Spleen (tissue), 11 donors: ENCODE data around the gene TCL1B. TPM values are rescaled to one million over a fixed set of nuclear protein-coding genes. Genes with fewer than 3 reads are reported as not detected.

Source experiments
- DNase-seq: peaks from one replicate; pipeline ENCODE4 v3.0.0-alpha.2; 2020
- H3K27ac ChIP-seq, 8 donors: fragments of 200-600 bp; sonication (generic) in 7 of 8; 1 replicate in 4 of 8; 2 replicates in 4 of 8; pipeline versions ENCODE4 v1.5.0 to v1.8.0; 2016 to 2021; ENCODE audit warnings: inconsistent platforms in 4 of 8, mild to moderate bottlenecking in 4 of 8, moderate library complexity in 1 of 8
- H3K27me3 ChIP-seq, 7 donors: fragments of 200-600 bp; sonication (generic) in 6 of 7; replicated peaks in 1 of 7; 1 replicate in 4 of 7; 2 replicates in 3 of 7; pipeline versions ENCODE4 v1.5.0 to v1.8.0; 2016 to 2021; ENCODE audit warnings: inconsistent platforms in 3 of 7, mild to moderate bottlenecking in 1 of 7
- H3K36me3 ChIP-seq, 6 donors: fragments of 200-600 bp; sonication (generic) in 5 of 6; 1 replicate in 4 of 6; 2 replicates in 2 of 6; pipeline versions ENCODE4 v1.5.0 to v1.8.0; 2016 to 2021; ENCODE audit warnings: inconsistent platforms in 2 of 6
- H3K4me1 ChIP-seq, 6 donors: fragments of 200-600 bp; sonication (generic) in 5 of 6; 1 replicate in 3 of 6; 2 replicates in 3 of 6; pipeline versions ENCODE4 v1.5.0 to v1.8.0; 2016 to 2021; ENCODE audit warnings: inconsistent platforms in 3 of 6
- H3K4me3 ChIP-seq, 8 donors: fragments of 200-600 bp; sonication (generic) in 7 of 8; 1 replicate in 4 of 8; 2 replicates in 4 of 8; pipeline versions ENCODE4 v1.5.0 to v1.8.0; 2016 to 2021; ENCODE audit warnings: inconsistent platforms in 4 of 8, mild to moderate bottlenecking in 4 of 8, moderate library complexity in 2 of 8
- H3K9me3 ChIP-seq, 8 donors: fragments of 200-600 bp; sonication (generic) in 7 of 8; 1 replicate in 4 of 8; 2 replicates in 4 of 8; pipeline versions ENCODE4 v1.5.0 to v1.8.0; 2016 to 2021; ENCODE audit warnings: inconsistent platforms in 4 of 8
- CTCF ChIP-seq, 11 experiments: fragments of 200-600 bp in 7 of 11; fragments of 450-650 bp in 4 of 11; sonication (generic) in 4 of 11; IDR thresholded peaks in 8 of 11; conservative IDR thresholded peaks in 3 of 11; 1 replicate in 7 of 11; 2 replicates in 4 of 11; pipeline versions ENCODE4 v1.4.0 to v1.8.0; 2016 to 2021; ENCODE audit warnings: antibody characterized with exemption in 11 of 11, inconsistent platforms in 4 of 11, mild to moderate bottlenecking in 1 of 11
- POLR2A ChIP-seq, 3 donors: fragments of 450-650 bp; IDR thresholded peaks; one replicate each; pipeline ENCODE4 v1.5.1; 2017; ENCODE audit warnings: antibody characterized with exemption in 3 of 3, mild to moderate bottlenecking in 1 of 3
- POLR2AphosphoS5 ChIP-seq, 3 donors: sonication (generic); formaldehyde crosslinking; IDR thresholded peaks; one replicate each; pipeline ENCODE4 v1.5.1; 2017; ENCODE audit warnings: antibody characterized with exemption in 3 of 3
- WGBS, 5 donors: extraction: QIAGEN DNeasy Blood & Tissue Kit in 3 of 5; methylation state at CpG; one replicate each; pipeline versions ENCODE4 v1.1.5 to v1.1.7; 2013 to 2018; 5-methylcytosine and 5-hydroxymethylcytosine counted together
- intact Hi-C: fragments of 100-400 bp; cut with DNase I; formaldehyde crosslinking; loops from one replicate; pipeline ENCODE4 v1.15.0; 2023; ENCODE audit warnings: low total_unique reads
- polyA plus RNA-seq, 3 donors: library from polyadenylated mRNA; stranded (reverse); fragments of 200-250 nt; gene quantifications; one replicate each; pipeline ENCODE4 v1.2.1, GENCODE V29; 2013
- total RNA-seq, 7 donors: library from RNA; depleted of rRNA in 3 of 7; stranded (reverse); fragments of >200 nt in 3 of 7; fragmentation: NEBNext Ultra II Directional in 4 of 7; extraction: Animal tissue kit (Norgen Biotek cat#: 25700) in 4 of 7; gene quantifications; one replicate each; pipeline versions ENCODE4 v1.1.0 to v1.2.1, GENCODE V29; 2016 to 2021
- donor health status: healthy with polysubstance abuse.
- donor health status: DM: no; HTN: no; CAD: no; lungs with moderate emphysema.
- donor health status: DM: no; HTN: no; CAD: no.
- donor health status: Bipolar disorder and iron deficiency.
- donor health status: healthy.
- donor health status: DM: no; HTN: no; CAD: no.
- donor health status: DM: yes; HTN: yes; CAD: no.

The TCL1B gene
- total and polyA plus RNA-seq, 10 donors, result 0.22 to 3.8 (median 0.97) TPM; not detected in 1

- peaks cover 0 to 58% (median 4%) of the 10 kb centered on the region in 7 donors for H3K27me3 ChIP-seq
- DNase-seq, result no peak
- peaks cover 0 to 48% (median 2%) of the 10 kb centered on the region in 6 donors for H3K4me1 ChIP-seq
- peak overlapping the region in 1 of 8 donors; percentile 47 for H3K27ac ChIP-seq
- WGBS, 5 donors, result 85 to 97% (median 91%) methylated on average over 4 of the region's 4 CpGs
- H3K9me3 ChIP-seq, result no peaks in the 10 kb centered on the region
- intact Hi-C loops, result no loop called here
- TF ChIP-seq POLR2A (IDR thresholded peaks at IDR 0.05), result no peak
- no peak overlapping the region for H3K4me3 ChIP-seq
- no peaks in the 10 kb centered on the region for H3K36me3 ChIP-seq
These were observed 5.9 kb downstream of the TCL1B start for GRCh38 chr14:95692109-95692508.

GRCh38 chr14:95695051-95695450, 8.8 kb downstream of the TCL1B start:
- Histone ChIP-seq H3K27me3 (peaks cover 0 to 58% (median 4%) of the 10 kb centered on the region in 7 donors), H3K4me3 (no peak overlapping the region), H3K4me1 (peaks cover 0 to 74% (median 3%) of the 10 kb centered on the region in 6 donors), H3K27ac (peak overlapping the region in 3 of 8 donors; percentile 43 to 76 (median 68)), H3K9me3 (no peaks in the 10 kb centered on the region), H3K36me3 (no peaks in the 10 kb centered on the region)
- WGBS, 5 donors, result 56 to 73% (median 61%) methylated on average over 2 to 5 of the region's 5 CpGs
- TF ChIP-seq CTCF (IDR thresholded peaks at IDR 0.05 in 8 of 11, conservative IDR thresholded peaks at IDR 0.05 in 3 of 11) (no peak), POLR2A (IDR thresholded peaks at IDR 0.05) (no peak), POLR2AphosphoS5 (IDR thresholded peaks at IDR 0.05) (no peak)
- DNase-seq, result no peak
- intact Hi-C loops, result no loop called here

GRCh38 chr14:95695913-95696312, 9.7 kb downstream of the TCL1B start:
- no peak overlapping the region for H3K4me3 ChIP-seq
- 43 to 76% (median 59%) methylated on average over 3 to 5 of the region's 5 CpGs for WGBS, 5 donors
- intact Hi-C loops, result no loop called here
- TF ChIP-seq CTCF (IDR thresholded peaks at IDR 0.05 in 8 of 11, conservative IDR thresholded peaks at IDR 0.05 in 3 of 11) (no peak), POLR2AphosphoS5 (IDR thresholded peaks at IDR 0.05) (peak in 1 of 3 donors; percentile 51), POLR2A (IDR thresholded peaks at IDR 0.05) (no peak)
- H3K4me1 ChIP-seq, result peaks cover 0 to 82% (median 3%) of the 10 kb centered on the region in 6 donors
- DNase-seq, result no peak
- H3K9me3 ChIP-seq, result no peaks in the 10 kb centered on the region
- H3K27me3 ChIP-seq, result peaks cover 0 to 57% (median 4%) of the 10 kb centered on the region in 7 donors
- H3K36me3 ChIP-seq, result no peaks in the 10 kb centered on the region
- H3K27ac ChIP-seq, result peak overlapping the region in 3 of 8 donors; percentile 51 to 82 (median 68)

GRCh38 chr14:95696741-95697140, 10.5 kb downstream of the TCL1B start:
- Histone ChIP-seq H3K4me1 (peaks cover 0 to 82% (median 3%) of the 10 kb centered on the region in 6 donors), H3K27ac (peak overlapping the region in 4 of 8 donors; percentile 22 to 82 (median 60)), H3K9me3 (no peaks in the 10 kb centered on the region), H3K36me3 (no peaks in the 10 kb centered on the region), H3K4me3 (no peak overlapping the region), H3K27me3 (peaks cover 0 to 62% (median 3%) of the 10 kb centered on the region in 7 donors)
- TF ChIP-seq POLR2A (IDR thresholded peaks at IDR 0.05) (no peak), POLR2AphosphoS5 (IDR thresholded peaks at IDR 0.05) (no peak), CTCF (IDR thresholded peaks at IDR 0.05 in 8 of 11, conservative IDR thresholded peaks at IDR 0.05 in 3 of 11) (no peak)
- DNase-seq, result no peak
- intact Hi-C loops, result no loop called here
- WGBS, 5 donors, result 50 to 70% (median 63%) methylated on average over 15 of the region's 15 CpGs
